Naive thymus-derived CD4-positive, alpha-beta T cell (primary cell): ENCODE results near the gene NPAS3. TPM values are rescaled to one million over a fixed set of nuclear protein-coding genes. Genes with fewer than 3 reads are reported as not detected.

Source experiments
- ATAC-seq: fragments of 150-1000 bp; cut with Tn5 transposase; 2 replicates; pipeline ENCODE4 v1.10.0; 2021; ENCODE audit warnings: mild to moderate bottlenecking, moderate library complexity
- CTCF ChIA-PET: fragments of 350-600 bp; sonication (Branson Sonifier 250); formaldehyde crosslinking; loops from one replicate; lab custom pipeline; 2021; ENCODE audit warnings: antibody characterized with exemption; lab: Charles Lee
- POLR2A ChIA-PET: fragments of 350-600 bp; sonication (Branson Sonifier 250); formaldehyde crosslinking; loops from one replicate; lab custom pipeline; 2021; ENCODE audit warnings: antibody characterized with exemption, inconsistent platforms; lab: Charles Lee
- DNase-seq, 9 donors: peaks; one replicate each; pipeline versions ENCODE4 v3.0.0 to v3.0.0-alpha.2; 2020 to 2022; ENCODE audit warnings: mixed read lengths in 1 of 9
- H3K27ac ChIP-seq: one replicate; pipeline ENCODE4 v1.7.0; 2013; ENCODE audit warnings: mild to moderate bottlenecking, low read depth, low read length, moderate library complexity
- H3K27me3 ChIP-seq, 2 donors: one replicate each; pipeline ENCODE4 v1.7.0; 2013; ENCODE audit warnings: low read length in 2 of 2, mild to moderate bottlenecking in 2 of 2, moderate library complexity in 2 of 2; ENCODE audit not compliant: control insufficient read depth in 2 of 2, insufficient read depth in 2 of 2
- H3K36me3 ChIP-seq, 3 experiments: 1 replicate in 2 of 3; 2 replicates in 1 of 3; pipeline ENCODE4 v1.7.0; 2013; ENCODE audit warnings: low read length in 3 of 3, mild to moderate bottlenecking in 3 of 3, moderate library complexity in 1 of 3; ENCODE audit not compliant: insufficient read depth in 3 of 3, control insufficient read depth in 2 of 3
- H3K4me1 ChIP-seq, 2 donors: one replicate each; pipeline ENCODE4 v1.7.0; 2013; ENCODE audit warnings: low read length in 2 of 2, mild to moderate bottlenecking in 2 of 2, moderate library complexity in 1 of 2; ENCODE audit not compliant: control insufficient read depth in 2 of 2, insufficient read depth in 2 of 2
- H3K4me3 ChIP-seq: 2 replicates; pipeline ENCODE4 v1.7.0; 2013; ENCODE audit warnings: mild to moderate bottlenecking, low read length
- H3K9me3 ChIP-seq, 3 experiments: 1 replicate in 2 of 3; 2 replicates in 1 of 3; pipeline ENCODE4 v1.7.0; 2013; ENCODE audit warnings: low read length in 3 of 3; ENCODE audit not compliant: control insufficient read depth in 2 of 3
- H3K27ac Mint-ChIP-seq, 9 donors: one replicate each; pipeline ENCODE4 v1.8.0; 2020 to 2022; ENCODE audit warnings: mixed read lengths in 9 of 9, mild to moderate bottlenecking in 8 of 9, moderate library complexity in 5 of 9, inconsistent platforms in 2 of 9
- H3K27me3 Mint-ChIP-seq, 5 donors: one replicate each; pipeline ENCODE4 v1.8.0; 2021 to 2022; ENCODE audit warnings: mixed read lengths in 5 of 5, mild to moderate bottlenecking in 1 of 5
- H3K36me3 Mint-ChIP-seq, 5 donors: one replicate each; pipeline ENCODE4 v1.8.0; 2020 to 2022; ENCODE audit warnings: mixed read lengths in 5 of 5, mild to moderate bottlenecking in 3 of 5, inconsistent platforms in 1 of 5
- H3K4me1 Mint-ChIP-seq, 7 donors: one replicate each; pipeline ENCODE4 v1.8.0; 2020 to 2022; ENCODE audit warnings: mixed read lengths in 7 of 7, mild to moderate bottlenecking in 3 of 7, inconsistent platforms in 1 of 7
- H3K4me3 Mint-ChIP-seq, 10 donors: one replicate each; pipeline ENCODE4 v1.8.0; 2020 to 2022; ENCODE audit warnings: mild to moderate bottlenecking in 10 of 10, mixed read lengths in 10 of 10, moderate library complexity in 6 of 10, inconsistent platforms in 2 of 10
- H3K9me3 Mint-ChIP-seq, 11 donors: one replicate each; pipeline ENCODE4 v1.8.0; 2020 to 2022; ENCODE audit warnings: mixed read lengths in 11 of 11, mild to moderate bottlenecking in 4 of 11, inconsistent platforms in 1 of 11, moderate library complexity in 1 of 11
- intact Hi-C, 2 donors: fragments of 100-400 bp; cut with micrococcal nuclease; formaldehyde crosslinking; loops; one replicate each; pipeline ENCODE4 v1.15.1; 2023
- polyA plus RNA-seq, 2 donors: library from polyadenylated mRNA; unstranded; fragments of 300-500 nt; fragmentation: Illumina TruSeq; gene quantifications; one replicate each; pipeline ENCODE4 v1.2.3, GENCODE V29; 2021
- total RNA-seq, 6 experiments: library from RNA in 5 of 6; stranded (reverse) in 5 of 6; gene quantifications; 1 replicate in 5 of 6; 2 replicates in 1 of 6; pipeline ENCODE4 v1.2.3 and lab custom pipeline; 2021 to 2026

Gene NPAS3
- total and polyA plus RNA-seq, 7 experiments from 2014 or later = not detected

- intact Hi-C loops = no loop called here
- Mint-ChIP-seq H3K27ac (no peak overlapping the region), H3K36me3 (no peaks in the 10 kb centered on the region), H3K9me3 (peaks cover 0 to 5% (median 0%) of the 10 kb centered on the region in 11 donors), H3K4me1 (no peaks in the 10 kb centered on the region), H3K27me3 (peaks cover 0 to 12% (median 3%) of the 10 kb centered on the region in 5 donors), H3K4me3 (no peak overlapping the region)
- DNase-seq = no peak
- ChIA-PET POLR2A (no interaction called here), CTCF (no interaction called here)
- ATAC-seq = no peak
- H3K4me1 ChIP-seq = no peaks in the 10 kb centered on the region
- H3K4me3 ChIP-seq = no peak overlapping the region
- H3K27me3 ChIP-seq = no peaks in the 10 kb centered on the region
- no peak overlapping the region for H3K27ac ChIP-seq
- H3K36me3 ChIP-seq = no peaks in the 10 kb centered on the region
- H3K9me3 ChIP-seq = no peaks in the 10 kb centered on the region
Observed at GRCh38 chr14:33699300-33699983, 760.8 kb downstream of the NPAS3 start.

GRCh38 chr14:33700052-33700451, 761.4 kb downstream of the NPAS3 start:
- Histone ChIP-seq H3K36me3 (no peaks in the 10 kb centered on the region), H3K9me3 (no peaks in the 10 kb centered on the region), H3K4me3 (no peak overlapping the region), H3K4me1 (no peaks in the 10 kb centered on the region), H3K27ac (no peak overlapping the region), H3K27me3 (no peaks in the 10 kb centered on the region)
- no peak for ATAC-seq
- intact Hi-C loops = no loop called here
- Mint-ChIP-seq H3K27me3 (peaks cover 0 to 14% (median 6%) of the 10 kb centered on the region in 5 donors), H3K9me3 (peaks cover 0 to 5% (median 0%) of the 10 kb centered on the region in 11 donors), H3K4me3 (no peak overlapping the region), H3K27ac (no peak overlapping the region), H3K4me1 (no peaks in the 10 kb centered on the region), H3K36me3 (no peaks in the 10 kb centered on the region)
- ChIA-PET POLR2A (no interaction called here), CTCF (no interaction called here)
- no peak for DNase-seq

- H3K4me3 Mint-ChIP-seq = no peak overlapping the region
- Histone ChIP-seq H3K27ac (no peak overlapping the region), H3K36me3 (no peaks in the 10 kb centered on the region), H3K4me3 (no peak overlapping the region), H3K27me3 (no peaks in the 10 kb centered on the region), H3K4me1 (no peaks in the 10 kb centered on the region), H3K9me3 (no peaks in the 10 kb centered on the region)
- DNase-seq = no peak
- no peak overlapping the region for H3K27ac Mint-ChIP-seq
- no peak for ATAC-seq
- ChIA-PET CTCF (no interaction called here), POLR2A (no interaction called here)
- peaks cover 0 to 14% (median 12%) of the 10 kb centered on the region in 5 donors for H3K27me3 Mint-ChIP-seq
- H3K36me3 Mint-ChIP-seq = no peaks in the 10 kb centered on the region
- no peaks in the 10 kb centered on the region for H3K4me1 Mint-ChIP-seq
- intact Hi-C loops = no loop called here
- H3K9me3 Mint-ChIP-seq = peaks cover 0 to 5% (median 0%) of the 10 kb centered on the region in 11 donors
Observed at GRCh38 chr14:33702293-33702692, 763.6 kb downstream of the NPAS3 start.

GRCh38 chr14:33704481-33704880, 765.8 kb downstream of the NPAS3 start:
- DNase-seq (no peak), ATAC-seq (no peak)
- Mint-ChIP-seq H3K4me1 (no peaks in the 10 kb centered on the region), H3K36me3 (no peaks in the 10 kb centered on the region), H3K9me3 (peaks cover 0 to 5% (median 0%) of the 10 kb centered on the region in 11 donors), H3K27me3 (peaks cover 0 to 18% (median 12%) of the 10 kb centered on the region in 5 donors), H3K27ac (no peak overlapping the region), H3K4me3 (no peak overlapping the region)
- Histone ChIP-seq H3K4me3 (no peak overlapping the region), H3K9me3 (no peaks in the 10 kb centered on the region), H3K27ac (no peak overlapping the region), H3K27me3 (no peaks in the 10 kb centered on the region), H3K36me3 (no peaks in the 10 kb centered on the region), H3K4me1 (no peaks in the 10 kb centered on the region)
- ChIA-PET CTCF (no interaction called here), POLR2A (no interaction called here)
- intact Hi-C loops = no loop called here

GRCh38 chr14:33705490-33705889, 766.8 kb downstream of the NPAS3 start:
- H3K4me1 Mint-ChIP-seq = no peaks in the 10 kb centered on the region

GRCh38 chr14:33707716-33708115, 769.0 kb downstream of the NPAS3 start:
- no peak overlapping the region for H3K27ac Mint-ChIP-seq
- ChIA-PET POLR2A (no interaction called here), CTCF (no interaction called here)
- intact Hi-C loops = no loop called here
- peaks cover 0 to 4% (median 0%) of the 10 kb centered on the region in 11 donors for H3K9me3 Mint-ChIP-seq
- H3K36me3 Mint-ChIP-seq = no peaks in the 10 kb centered on the region
- DNase-seq (no peak), ATAC-seq (no peak)
- Histone ChIP-seq H3K27me3 (no peaks in the 10 kb centered on the region), H3K9me3 (no peaks in the 10 kb centered on the region), H3K4me1 (no peaks in the 10 kb centered on the region), H3K36me3 (no peaks in the 10 kb centered on the region), H3K4me3 (no peak overlapping the region), H3K27ac (no peak overlapping the region)
- H3K4me1 Mint-ChIP-seq = no peaks in the 10 kb centered on the region
- H3K27me3 Mint-ChIP-seq = peaks cover 0 to 12% (median 9%) of the 10 kb centered on the region in 5 donors
- H3K4me3 Mint-ChIP-seq = no peak overlapping the region

More at GRCh38 chr14:33705490-33705889, 766.8 kb downstream of the NPAS3 start:
- Mint-ChIP-seq H3K27ac (no peak overlapping the region), H3K36me3 (no peaks in the 10 kb centered on the region), H3K27me3 (peaks cover 0 to 19% (median 12%) of the 10 kb centered on the region in 5 donors), H3K9me3 (peaks cover 0 to 5% (median 0%) of the 10 kb centered on the region in 11 donors), H3K4me3 (no peak overlapping the region)
- CTCF ChIA-PET = no interaction called here
- Histone ChIP-seq H3K4me3 (no peak overlapping the region), H3K36me3 (no peaks in the 10 kb centered on the region), H3K4me1 (no peaks in the 10 kb centered on the region), H3K9me3 (no peaks in the 10 kb centered on the region), H3K27ac (no peak overlapping the region), H3K27me3 (no peaks in the 10 kb centered on the region)
- intact Hi-C loops = no loop called here
- DNase-seq = no peak
- POLR2A ChIA-PET = no interaction called here
- ATAC-seq = no peak

- H3K27me3 Mint-ChIP-seq = peaks cover 0 to 12% (median 8%) of the 10 kb centered on the region in 5 donors
- ChIA-PET CTCF (no interaction called here), POLR2A (no interaction called here)
- no peak overlapping the region for H3K4me3 Mint-ChIP-seq
- Histone ChIP-seq H3K27ac (no peak overlapping the region), H3K36me3 (no peaks in the 10 kb centered on the region), H3K9me3 (no peaks in the 10 kb centered on the region), H3K4me1 (no peaks in the 10 kb centered on the region), H3K27me3 (no peaks in the 10 kb centered on the region), H3K4me3 (no peak overlapping the region)
- DNase-seq = no peak
- no peaks in the 10 kb centered on the region for H3K4me1 Mint-ChIP-seq
- peaks cover 0 to 4% (median 0%) of the 10 kb centered on the region in 11 donors for H3K9me3 Mint-ChIP-seq
- no peak overlapping the region for H3K27ac Mint-ChIP-seq
- no peak for ATAC-seq
- intact Hi-C loops = no loop called here
- H3K36me3 Mint-ChIP-seq = no peaks in the 10 kb centered on the region
Observed at GRCh38 chr14:33709283-33709682, 770.6 kb downstream of the NPAS3 start.
